ENCODE measurements around the gene ARMC6. TPM values are rescaled to one million over a fixed set of nuclear protein-coding genes. Genes with fewer than 3 reads are reported as not detected.

Gene ARMC6
- total RNA-seq, 1 donor from 2014 or later, result 34.6 TPM

GRCh38 chr19:19054315-19054938 is 21.0 kb downstream of the ARMC6 start:
- Mint-ChIP-seq H3K27me3 (no peaks in the 10 kb centered on the region), H3K36me3 (no peaks in the 10 kb centered on the region), H3K9me3 (no peaks in the 10 kb centered on the region), H3K27ac (no peak overlapping the region), H3K4me3 (no peak overlapping the region), H3K4me1 (ENCODE audit: unreplicated experiment) (no peaks in the 10 kb centered on the region)
- no peak for DNase-seq (ENCODE audit: extremely low spot score, unreplicated experiment)
- no peak for TF ChIP-seq CTCF (conservative IDR thresholded peaks at IDR 0.05)

GRCh38 chr19:19054939-19055440 is 21.6 kb downstream of the ARMC6 start:
- no peak for TF ChIP-seq CTCF (conservative IDR thresholded peaks at IDR 0.05)
- DNase-seq (ENCODE audit: extremely low spot score, unreplicated experiment), result no peak
- H3K36me3 Mint-ChIP-seq, result no peaks in the 10 kb centered on the region
- H3K27ac Mint-ChIP-seq, result no peak overlapping the region
- no peaks in the 10 kb centered on the region for H3K9me3 Mint-ChIP-seq
- no peak overlapping the region for H3K4me3 Mint-ChIP-seq
- H3K4me1 Mint-ChIP-seq (ENCODE audit: unreplicated experiment), result no peaks in the 10 kb centered on the region
- no peaks in the 10 kb centered on the region for H3K27me3 Mint-ChIP-seq

- Mint-ChIP-seq H3K9me3 (no peaks in the 10 kb centered on the region), H3K27me3 (no peaks in the 10 kb centered on the region), H3K4me1 (ENCODE audit: unreplicated experiment) (no peaks in the 10 kb centered on the region), H3K36me3 (no peaks in the 10 kb centered on the region), H3K4me3 (no peak overlapping the region), H3K27ac (no peak overlapping the region)
- no peak for DNase-seq (ENCODE audit: extremely low spot score, unreplicated experiment)
- TF ChIP-seq CTCF (conservative IDR thresholded peaks at IDR 0.05), result no peak
These were observed 22.3 kb downstream of the ARMC6 start for GRCh38 chr19:19055701-19056100.

GRCh38 chr19:19056636-19057275 is 23.4 kb downstream of the ARMC6 start:
- no peak overlapping the region for H3K27ac Mint-ChIP-seq

GRCh38 chr19:19057317-19057716 is 23.9 kb downstream of the ARMC6 start:
- Mint-ChIP-seq H3K27ac (no peak overlapping the region), H3K4me1 (ENCODE audit: unreplicated experiment) (no peaks in the 10 kb centered on the region), H3K4me3 (no peak overlapping the region), H3K36me3 (no peaks in the 10 kb centered on the region), H3K9me3 (no peaks in the 10 kb centered on the region), H3K27me3 (no peaks in the 10 kb centered on the region)
- DNase-seq (ENCODE audit: extremely low spot score, unreplicated experiment), result no peak
- TF ChIP-seq CTCF (conservative IDR thresholded peaks at IDR 0.05), result no peak

More at GRCh38 chr19:19056636-19057275, 23.4 kb downstream of the ARMC6 start:
- TF ChIP-seq CTCF (conservative IDR thresholded peaks at IDR 0.05), result no peak
- Mint-ChIP-seq H3K4me3 (no peak overlapping the region), H3K27me3 (no peaks in the 10 kb centered on the region), H3K9me3 (no peaks in the 10 kb centered on the region), H3K4me1 (ENCODE audit: unreplicated experiment) (no peaks in the 10 kb centered on the region), H3K36me3 (no peaks in the 10 kb centered on the region)
- no peak for DNase-seq (ENCODE audit: extremely low spot score, unreplicated experiment)

Data from type B pancreatic cell (in vitro differentiated cells).